Mesendoderm (in vitro differentiated cells): ENCODE measurements around the gene HMGN1.

Experiments
- DNase-seq: peaks from one replicate; pipeline ENCODE4 v3.0.0; 2013
- H2AK5ac ChIP-seq: 2 replicates; pipeline ENCODE4 v1.6.1; 2013; ENCODE audit warnings: low read length, inconsistent platforms
- H2BK120ac ChIP-seq: 2 replicates; pipeline ENCODE4 v1.6.1; 2013; ENCODE audit warnings: low read depth, mild to moderate bottlenecking, low read length, moderate library complexity, mixed read lengths
- H2BK15ac ChIP-seq: replicated peaks from 2 replicates; pipeline ENCODE4 v1.6.1; 2013; ENCODE audit warnings: low read depth, mild to moderate bottlenecking, moderate library complexity
- H2BK5ac ChIP-seq: 2 replicates; pipeline ENCODE4 v1.6.1; 2013; ENCODE audit warnings: low read length, inconsistent platforms
- H3K18ac ChIP-seq: 2 replicates; pipeline ENCODE4 v1.6.1; 2013; ENCODE audit warnings: mild to moderate bottlenecking, low read length, mixed read lengths
- H3K23ac ChIP-seq: one replicate; pipeline ENCODE4 v1.6.1; 2013; ENCODE audit warnings: low read length
- H3K27ac ChIP-seq: 2 replicates; pipeline ENCODE4 v1.5.1; 2013; ENCODE audit warnings: low read depth, mild to moderate bottlenecking, inconsistent platforms, low read length, moderate library complexity
- H3K27me3 ChIP-seq: 2 replicates; pipeline ENCODE4 v1.6.1; 2013; ENCODE audit warnings: low read length, control low read depth, mild to moderate bottlenecking, inconsistent platforms; ENCODE audit not compliant: insufficient read depth, poor library complexity
- H3K36me3 ChIP-seq: 2 replicates; pipeline ENCODE4 v1.6.1; 2013; ENCODE audit warnings: low read length, inconsistent platforms; ENCODE audit not compliant: control insufficient read depth, insufficient read depth
- H3K4ac ChIP-seq: one replicate; pipeline ENCODE4 v1.6.1; 2013; ENCODE audit warnings: low read depth, mild to moderate bottlenecking, low read length, moderate library complexity
- H3K4me1 ChIP-seq: 2 replicates; pipeline ENCODE4 v1.6.1; 2013; ENCODE audit warnings: low read depth, low read length, inconsistent platforms; ENCODE audit not compliant: control insufficient read depth
- H3K4me2 ChIP-seq: 2 replicates; pipeline ENCODE4 v1.6.1; 2013; ENCODE audit warnings: low read length
- H3K4me3 ChIP-seq: 2 replicates; pipeline ENCODE4 v1.5.1; 2013; ENCODE audit warnings: mild to moderate bottlenecking, low read length
- H3K56ac ChIP-seq: one replicate; pipeline ENCODE4 v1.6.1; 2013; ENCODE audit warnings: low read length
- H3K79me1 ChIP-seq: 2 replicates; pipeline ENCODE4 v1.6.1; 2013; ENCODE audit warnings: low read length, inconsistent platforms
- H3K79me2 ChIP-seq: 2 replicates; pipeline ENCODE4 v1.6.1; 2013; ENCODE audit warnings: mild to moderate bottlenecking, low read length; ENCODE audit not compliant: control insufficient read depth, insufficient read depth
- H3K9ac ChIP-seq: 2 replicates; pipeline ENCODE4 v1.6.1; 2013; ENCODE audit warnings: low read length, inconsistent platforms
- H4K5ac ChIP-seq: one replicate; pipeline ENCODE4 v1.6.1; 2013; ENCODE audit warnings: low read length
- H4K8ac ChIP-seq: one replicate; pipeline ENCODE4 v1.6.1; 2013; ENCODE audit warnings: low read depth, mild to moderate bottlenecking, control low read depth, low read length, moderate library complexity
- WGBS: extraction: QIAGEN DNeasy Blood & Tissue Kit; methylation state at CpG from one replicate; pipeline ENCODE4 v1.1.7; 2013; ENCODE audit warnings: low lambda C conversion rate, missing lambda C conversion rate; ENCODE audit not compliant: insufficient coverage; ENCODE audit errors: extremely low coverage; 5-methylcytosine and 5-hydroxymethylcytosine counted together

The HMGN1 gene

GRCh38 chr21:39336457-39337008, 12.4 kb downstream of the HMGN1 start:
- Histone ChIP-seq H3K4me3 (no peak overlapping the region), H3K4ac (no peak overlapping the region), H4K8ac (no peak overlapping the region), H3K27ac (no peak overlapping the region), H2BK5ac (no peak overlapping the region), H3K79me2 (no peaks in the 10 kb centered on the region), H3K18ac (no peak overlapping the region), H3K4me2 (no peak overlapping the region), H3K27me3 (no peaks in the 10 kb centered on the region), H3K9ac (no peak overlapping the region), H3K56ac (no peak overlapping the region), H3K4me1 (peaks cover 2% of the 10 kb centered on the region), H3K36me3 (no peaks in the 10 kb centered on the region), H4K5ac (no peak overlapping the region), H2BK15ac (no peak overlapping the region), H2BK120ac (no peak overlapping the region), H3K23ac (no peak overlapping the region), H3K79me1 (no peaks in the 10 kb centered on the region), H2AK5ac (no peak overlapping the region)
- no CpG with 5 or more reads among the region's 13 CpGs for WGBS
- no peak for DNase-seq

GRCh38 chr21:39334611-39335010, 14.3 kb downstream of the HMGN1 start:
- DNase-seq: no peak
- Histone ChIP-seq H3K27me3 (no peaks in the 10 kb centered on the region), H3K36me3 (no peaks in the 10 kb centered on the region)

GRCh38 chr21:39332175-39332574, 16.7 kb downstream of the HMGN1 start:
- Histone ChIP-seq H3K4me3 (no peak overlapping the region), H4K5ac (no peak overlapping the region), H3K27ac (no peak overlapping the region), H2BK15ac (no peak overlapping the region), H3K56ac (no peak overlapping the region), H2BK5ac (no peak overlapping the region), H4K8ac (no peak overlapping the region), H3K27me3 (no peaks in the 10 kb centered on the region), H3K4me1 (peaks cover 2% of the 10 kb centered on the region), H3K79me1 (no peaks in the 10 kb centered on the region), H2AK5ac (no peak overlapping the region), H3K4me2 (no peak overlapping the region), H3K4ac (no peak overlapping the region), H3K9ac (no peak overlapping the region), H3K79me2 (no peaks in the 10 kb centered on the region), H3K23ac (no peak overlapping the region), H3K18ac (no peak overlapping the region), H2BK120ac (no peak overlapping the region), H3K36me3 (no peaks in the 10 kb centered on the region)
- WGBS: no CpG with 5 or more reads among the region's 8 CpGs
- peak; percentile 96 for DNase-seq

More at GRCh38 chr21:39334611-39335010, 14.3 kb downstream of the HMGN1 start:
- H3K9ac ChIP-seq: no peak overlapping the region
- no peak overlapping the region for H3K4me2 ChIP-seq
- H4K8ac ChIP-seq: no peak overlapping the region
- no peak overlapping the region for H3K4ac ChIP-seq
- no peak overlapping the region for H2BK5ac ChIP-seq
- no peak overlapping the region for H3K23ac ChIP-seq
- no peak overlapping the region for H2AK5ac ChIP-seq
- no peak overlapping the region for H3K4me3 ChIP-seq
- H2BK120ac ChIP-seq: no peak overlapping the region
- H3K27ac ChIP-seq: no peak overlapping the region
- H3K4me1 ChIP-seq: peaks cover 2% of the 10 kb centered on the region
- H3K79me2 ChIP-seq: no peaks in the 10 kb centered on the region
- H3K18ac ChIP-seq: no peak overlapping the region
- H4K5ac ChIP-seq: no peak overlapping the region
- H2BK15ac ChIP-seq: no peak overlapping the region
- no CpG with 5 or more reads among the region's 4 CpGs for WGBS
- no peak overlapping the region for H3K56ac ChIP-seq
- H3K79me1 ChIP-seq: no peaks in the 10 kb centered on the region

- no peak overlapping the region for H2BK15ac ChIP-seq
- no peak overlapping the region for H4K8ac ChIP-seq
- H3K27ac ChIP-seq: no peak overlapping the region
- no peak for DNase-seq
- H3K79me2 ChIP-seq: no peaks in the 10 kb centered on the region
- no CpG with 5 or more reads among the region's 6 CpGs for whole genome bisulfite sequencing
- H3K56ac ChIP-seq: no peak overlapping the region
- H3K4me1 ChIP-seq: peaks cover 2% of the 10 kb centered on the region
- H3K23ac ChIP-seq: no peak overlapping the region
- H3K79me1 ChIP-seq: no peaks in the 10 kb centered on the region
- H3K4ac ChIP-seq: no peak overlapping the region
- H3K36me3 ChIP-seq: no peaks in the 10 kb centered on the region
- no peak overlapping the region for H2BK5ac ChIP-seq
- H2AK5ac ChIP-seq: no peak overlapping the region
- H3K18ac ChIP-seq: no peak overlapping the region
- no peak overlapping the region for H3K4me3 ChIP-seq
- no peak overlapping the region for H3K9ac ChIP-seq
- H4K5ac ChIP-seq: no peak overlapping the region
- H3K4me2 ChIP-seq: no peak overlapping the region
- no peaks in the 10 kb centered on the region for H3K27me3 ChIP-seq
- H2BK120ac ChIP-seq: no peak overlapping the region
These were observed 18.9 kb downstream of the HMGN1 start for GRCh38 chr21:39330001-39330400.

GRCh38 chr21:39327727-39328126, 21.2 kb downstream of the HMGN1 start:
- H3K23ac ChIP-seq: no peak overlapping the region
- no peak overlapping the region for H2BK5ac ChIP-seq
- DNase-seq: no peak
- H3K4me3 ChIP-seq: no peak overlapping the region
- H3K4me1 ChIP-seq: peaks cover 2% of the 10 kb centered on the region
- no peak overlapping the region for H3K4me2 ChIP-seq
- no peak overlapping the region for H2AK5ac ChIP-seq
- no peaks in the 10 kb centered on the region for H3K79me2 ChIP-seq
- no CpG with 5 or more reads among the region's 7 CpGs for WGBS
- no peak overlapping the region for H3K18ac ChIP-seq
- no peak overlapping the region for H3K4ac ChIP-seq
- no peak overlapping the region for H2BK120ac ChIP-seq
- H3K79me1 ChIP-seq: no peaks in the 10 kb centered on the region
- no peak overlapping the region for H4K5ac ChIP-seq
- no peak overlapping the region for H3K9ac ChIP-seq
- no peak overlapping the region for H2BK15ac ChIP-seq
- no peaks in the 10 kb centered on the region for H3K36me3 ChIP-seq
- H4K8ac ChIP-seq: no peak overlapping the region
- H3K56ac ChIP-seq: no peak overlapping the region
- no peaks in the 10 kb centered on the region for H3K27me3 ChIP-seq
- H3K27ac ChIP-seq: no peak overlapping the region

GRCh38 chr21:39326607-39327307, 22.1 kb downstream of the HMGN1 start:
- DNase-seq: no peak
- no peaks in the 10 kb centered on the region for H3K36me3 ChIP-seq
- no peaks in the 10 kb centered on the region for H3K79me1 ChIP-seq
- H4K5ac ChIP-seq: no peak overlapping the region
- WGBS: no CpG with 5 or more reads among the region's 7 CpGs
- no peak overlapping the region for H2BK120ac ChIP-seq
- H3K18ac ChIP-seq: no peak overlapping the region
- H3K4me3 ChIP-seq: no peak overlapping the region
- no peak overlapping the region for H3K9ac ChIP-seq
- no peak overlapping the region for H3K27ac ChIP-seq
- no peaks in the 10 kb centered on the region for H3K27me3 ChIP-seq
- H3K23ac ChIP-seq: no peak overlapping the region
- no peak overlapping the region for H2BK5ac ChIP-seq
- no peak overlapping the region for H2AK5ac ChIP-seq
- H3K4me2 ChIP-seq: no peak overlapping the region
- H4K8ac ChIP-seq: no peak overlapping the region
- H3K4ac ChIP-seq: no peak overlapping the region
- no peak overlapping the region for H3K56ac ChIP-seq
- H3K79me2 ChIP-seq: no peaks in the 10 kb centered on the region
- no peak overlapping the region for H2BK15ac ChIP-seq
- H3K4me1 ChIP-seq: peaks cover 1% of the 10 kb centered on the region
